ENCODE results near the gene LRRC46. TPM values are rescaled to one million over a fixed set of nuclear protein-coding genes. Genes with fewer than 3 reads are reported as not detected.

LRRC46 gene
- total and polyA plus RNA-seq, 2 of the 4 experiments (the other 2 are of a cell fraction): 0.77 TPM; not detected in 1

DNA sequence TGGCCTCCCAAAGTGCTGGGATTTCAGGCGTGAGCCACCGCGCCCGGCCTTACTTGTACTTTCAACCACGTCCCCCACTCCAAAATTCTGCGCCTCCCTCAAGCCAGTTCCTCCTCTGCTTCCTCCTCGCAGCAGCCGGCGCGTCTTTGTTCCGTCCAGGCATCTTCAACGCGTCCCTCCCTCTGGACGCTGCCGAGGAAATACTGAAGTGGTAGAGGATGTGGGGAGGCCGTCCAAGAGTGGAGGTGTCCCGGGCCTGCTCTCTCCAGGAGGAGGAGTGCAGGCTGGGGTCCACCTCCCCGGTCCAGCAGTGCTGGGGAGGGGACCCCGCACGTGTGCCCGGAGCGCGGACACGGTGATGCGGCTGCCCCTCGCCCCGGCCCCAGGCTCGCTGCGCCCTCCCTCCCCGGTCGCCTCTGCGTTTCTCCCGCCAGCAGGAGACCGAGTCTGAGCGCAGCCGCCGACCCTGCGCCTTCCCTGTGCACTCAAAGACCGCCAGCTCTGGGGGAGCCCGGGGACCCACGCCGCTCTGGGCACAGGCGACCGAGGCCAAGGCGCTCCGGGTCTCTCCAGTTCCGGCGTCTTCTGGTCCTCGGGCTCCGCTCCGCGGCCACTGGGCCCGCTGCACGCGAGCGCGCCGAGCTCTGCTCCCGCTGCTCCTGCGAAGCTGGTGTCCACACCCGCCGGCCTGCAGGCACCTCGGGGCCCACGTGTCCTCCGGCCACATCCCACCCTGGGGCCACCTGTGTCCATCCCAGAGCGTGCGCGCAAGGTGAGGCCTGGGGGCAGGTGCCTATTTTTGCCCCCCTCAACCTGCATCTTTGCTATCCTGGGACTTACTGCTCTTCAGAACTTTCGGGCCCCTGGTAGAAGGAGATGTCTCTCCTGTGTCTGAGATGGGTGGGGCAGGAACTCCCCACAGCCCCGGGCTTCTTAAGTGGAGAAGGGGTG, 41.6 kb upstream of the LRRC46 start:
- Histone ChIP-seq H3K4me2 (ENCODE audit: low read depth, low read length) (peak overlapping the region; percentile 84), H4K91ac (ENCODE audit: insufficient read depth, low read depth, low read length) (no peak overlapping the region), H3K56ac (ENCODE audit: extremely low read depth, insufficient read depth, low read length) (no peak overlapping the region), H3K18ac (ENCODE audit: low read depth, low read length) (no peak overlapping the region), H4K8ac (ENCODE audit: low read depth in 2 of 2, low read length in 2 of 2) (no peak overlapping the region), H3K27ac (ENCODE audit: insufficient read depth, low read length) (no peak overlapping the region), H4K5ac (ENCODE audit: low read depth, low read length) (no peak overlapping the region), H2BK20ac (ENCODE audit: low read depth, low read length) (no peak overlapping the region), H3K4me3 (ENCODE audit: insufficient read depth, low read depth, low read length) (peak overlapping the region; percentile 40), H3K9me3 (ENCODE audit: control insufficient read depth, insufficient read depth, low read length) (no peaks in the 10 kb centered on the region), H3K4ac (ENCODE audit: low read depth, low read length) (no peak overlapping the region), H3K23ac (ENCODE audit: low read depth, low read length) (no peak overlapping the region), H3K14ac (replicated peaks; ENCODE audit: low read depth, low read length) (no peak overlapping the region), H2BK15ac (ENCODE audit: low read depth, low read length) (no peak overlapping the region), H3K4me1 (ENCODE audit: control insufficient read depth, insufficient read depth, low read length) (no peaks in the 10 kb centered on the region), H3K27me3 (ENCODE audit: control insufficient read depth, insufficient read depth, low read length) (peaks cover 53% of the 10 kb centered on the region), H2BK120ac (ENCODE audit: low read depth, low read length) (no peak overlapping the region), H4K20me1 (ENCODE audit: insufficient read depth, low read length) (no peaks in the 10 kb centered on the region), H3K9ac (ENCODE audit: low read depth, low read length) (no peak overlapping the region), H3K79me1 (ENCODE audit: low read depth in 1 of 2, low read length in 2 of 2) (no peaks in the 10 kb centered on the region), H3K9me1 (ENCODE audit: insufficient read depth, low read length) (no peaks in the 10 kb centered on the region), H3K36me3 (ENCODE audit: control insufficient read depth, insufficient read depth, low read length) (no peaks in the 10 kb centered on the region), H2AFZ (replicated peaks; ENCODE audit: low read length, poor library complexity) (peak overlapping the region; percentile 77), H2BK5ac (ENCODE audit: low read depth, low read length, poor library complexity, severe bottlenecking) (no peak overlapping the region), H2AK5ac (ENCODE audit: low read depth, low read length) (no peak overlapping the region), H2AK9ac (replicated peaks; ENCODE audit: low read depth, low read length, poor library complexity) (no peak overlapping the region)
- CTCF ChIA-PET: interaction anchor here (0.6 to 1.0 kb wide), 4 partner anchors 8 to 92 kb away, joined by 3 to 5 read pairs (median 4); partner anchors contain the start of gene TBX21
- in situ Hi-C loops (cut with MboI; ENCODE audit: low sequenced_read_pairs) (no loop called here), intact Hi-C loops (cut with micrococcal nuclease) (loop anchor here (2.0 kb wide), 1 partner anchor 91 kb away; no protein-coding TSS in a partner anchor), dilution Hi-C loops (cut with HindIII; ENCODE audit: low sequenced_read_pairs, unreplicated experiment) (no loop called here)
- TF ChIP-seq, protein P1, sequence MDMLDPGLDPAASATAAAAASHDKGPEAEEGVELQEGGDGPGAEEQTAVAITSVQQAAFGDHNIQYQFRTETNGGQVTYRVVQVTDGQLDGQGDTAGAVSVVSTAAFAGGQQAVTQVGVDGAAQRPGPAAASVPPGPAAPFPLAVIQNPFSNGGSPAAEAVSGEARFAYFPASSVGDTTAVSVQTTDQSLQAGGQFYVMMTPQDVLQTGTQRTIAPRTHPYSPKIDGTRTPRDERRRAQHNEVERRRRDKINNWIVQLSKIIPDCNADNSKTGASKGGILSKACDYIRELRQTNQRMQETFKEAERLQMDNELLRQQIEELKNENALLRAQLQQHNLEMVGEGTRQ (IDR thresholded peaks at IDR 0.05; ENCODE audit: low read depth, low read length): no peak
- TF ChIP-seq SMC3 (IDR thresholded peaks at IDR 0.05; ENCODE audit: low read depth, low read length) (peak; percentile 40), RAD21 (IDR thresholded peaks at IDR 0.05; ENCODE audit: low read length) (peak; percentile 61), CHD1 (IDR thresholded peaks at IDR 0.05; ENCODE audit: low read depth, low read length) (no peak), FOS (IDR thresholded peaks at IDR 0.05; ENCODE audit: low read depth, low read length) (no peak)
- TF ChIP-seq, protein P2, sequence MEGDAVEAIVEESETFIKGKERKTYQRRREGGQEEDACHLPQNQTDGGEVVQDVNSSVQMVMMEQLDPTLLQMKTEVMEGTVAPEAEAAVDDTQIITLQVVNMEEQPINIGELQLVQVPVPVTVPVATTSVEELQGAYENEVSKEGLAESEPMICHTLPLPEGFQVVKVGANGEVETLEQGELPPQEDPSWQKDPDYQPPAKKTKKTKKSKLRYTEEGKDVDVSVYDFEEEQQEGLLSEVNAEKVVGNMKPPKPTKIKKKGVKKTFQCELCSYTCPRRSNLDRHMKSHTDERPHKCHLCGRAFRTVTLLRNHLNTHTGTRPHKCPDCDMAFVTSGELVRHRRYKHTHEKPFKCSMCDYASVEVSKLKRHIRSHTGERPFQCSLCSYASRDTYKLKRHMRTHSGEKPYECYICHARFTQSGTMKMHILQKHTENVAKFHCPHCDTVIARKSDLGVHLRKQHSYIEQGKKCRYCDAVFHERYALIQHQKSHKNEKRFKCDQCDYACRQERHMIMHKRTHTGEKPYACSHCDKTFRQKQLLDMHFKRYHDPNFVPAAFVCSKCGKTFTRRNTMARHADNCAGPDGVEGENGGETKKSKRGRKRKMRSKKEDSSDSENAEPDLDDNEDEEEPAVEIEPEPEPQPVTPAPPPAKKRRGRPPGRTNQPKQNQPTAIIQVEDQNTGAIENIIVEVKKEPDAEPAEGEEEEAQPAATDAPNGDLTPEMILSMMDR (conservative IDR thresholded peaks at IDR 0.05; ENCODE audit: low read depth, low read length): peak; percentile 54
- 3% methylated on average over 30 of the region's 70 CpGs; no CpG with 5 or more reads in 1 of the 2 experiments for WGBS, 2 experiments (ENCODE audit: extremely low coverage in 2 of 2, insufficient read length in 1 of 2)
- DNase-seq: peak; percentile 38
- peak; percentile 98 for ATAC-seq (ENCODE audit: low read depth)
- BruUV-seq (replicated peaks): no TSS peak
- POLR2A ChIA-PET (ENCODE audit: unreplicated experiment): no interaction called here

Measured in IMR-90 (cell line).